Measurements from ENCODE around the gene LCA5.

The LCA5 gene

DNA sequence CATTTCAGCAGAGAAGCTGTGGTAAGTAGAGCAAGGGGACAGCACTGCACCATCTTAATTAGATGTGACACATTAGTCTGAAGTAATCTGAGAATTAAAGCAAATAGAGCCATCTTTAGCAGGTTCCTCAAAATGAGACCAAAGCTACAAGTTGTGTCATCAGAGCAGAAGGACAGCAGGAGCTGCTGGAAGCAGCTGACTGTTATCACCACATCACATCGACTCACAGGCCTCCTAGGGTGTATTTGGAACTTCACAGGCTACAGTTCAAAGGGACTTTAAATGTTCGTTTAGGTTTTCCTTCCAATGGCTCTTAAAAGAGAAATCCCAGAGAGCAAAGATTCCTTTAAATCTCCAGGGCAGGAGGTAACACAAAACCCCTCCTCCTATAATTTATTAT, 69.5 kb downstream of the LCA5 start (continued):
- no peak for TF ChIP-seq ZBTB48 (tag by site-specific recombination; IDR thresholded peaks at IDR 0.05)
- no peak for TF ChIP-seq SP3 (tag by site-specific recombination; IDR thresholded peaks at IDR 0.05)
- no peak for TF ChIP-seq GLI4 (tag by site-specific recombination; IDR thresholded peaks at IDR 0.05)
- 0 out of 2 replicates have a peak, but pooled peaks have one; percentile 43 for TF ChIP-seq TCF7L2 (IDR thresholded peaks at IDR 0.05; ENCODE audit: borderline replicate concordance, low read depth, low read length)
- TF ChIP-seq ZNF670 (tag by site-specific recombination; IDR thresholded peaks at IDR 0.05; ENCODE audit: low read depth) = no peak
- no peak for TF ChIP-seq ZSCAN23 (tag by site-specific recombination; IDR thresholded peaks at IDR 0.05)
- TF ChIP-seq ZNF37A (tag by site-specific recombination; IDR thresholded peaks at IDR 0.05) = no peak
- TF ChIP-seq ZNF266 (tag by site-specific recombination; IDR thresholded peaks at IDR 0.05; ENCODE audit: low read depth) = no peak
- no peak for TF ChIP-seq ZFHX2 (tag by site-specific recombination; conservative IDR thresholded peaks at IDR 0.05)
- TF ChIP-seq, protein P1, sequence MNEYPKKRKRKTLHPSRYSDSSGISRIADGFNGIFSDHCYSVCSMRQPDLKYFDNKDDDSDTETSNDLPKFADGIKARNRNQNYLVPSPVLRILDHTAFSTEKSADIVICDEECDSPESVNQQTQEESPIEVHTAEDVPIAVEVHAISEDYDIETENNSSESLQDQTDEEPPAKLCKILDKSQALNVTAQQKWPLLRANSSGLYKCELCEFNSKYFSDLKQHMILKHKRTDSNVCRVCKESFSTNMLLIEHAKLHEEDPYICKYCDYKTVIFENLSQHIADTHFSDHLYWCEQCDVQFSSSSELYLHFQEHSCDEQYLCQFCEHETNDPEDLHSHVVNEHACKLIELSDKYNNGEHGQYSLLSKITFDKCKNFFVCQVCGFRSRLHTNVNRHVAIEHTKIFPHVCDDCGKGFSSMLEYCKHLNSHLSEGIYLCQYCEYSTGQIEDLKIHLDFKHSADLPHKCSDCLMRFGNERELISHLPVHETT (tag by site-specific recombination; IDR thresholded peaks at IDR 0.05) = no peak
- TF ChIP-seq BCL11A (tag by site-specific recombination; IDR thresholded peaks at IDR 0.05; ENCODE audit: low read depth) = no peak
- no peak for TF ChIP-seq ZNF777 (tag by site-specific recombination; IDR thresholded peaks at IDR 0.05; ENCODE audit: borderline replicate concordance)
- TF ChIP-seq OSR2 (tag by site-specific recombination; IDR thresholded peaks at IDR 0.05) = 0 out of 2 replicates have a peak, but pooled peaks have one; percentile 33
- TF ChIP-seq GLIS1 (tag by site-specific recombination; IDR thresholded peaks at IDR 0.05) = peak; percentile 39

DNA sequence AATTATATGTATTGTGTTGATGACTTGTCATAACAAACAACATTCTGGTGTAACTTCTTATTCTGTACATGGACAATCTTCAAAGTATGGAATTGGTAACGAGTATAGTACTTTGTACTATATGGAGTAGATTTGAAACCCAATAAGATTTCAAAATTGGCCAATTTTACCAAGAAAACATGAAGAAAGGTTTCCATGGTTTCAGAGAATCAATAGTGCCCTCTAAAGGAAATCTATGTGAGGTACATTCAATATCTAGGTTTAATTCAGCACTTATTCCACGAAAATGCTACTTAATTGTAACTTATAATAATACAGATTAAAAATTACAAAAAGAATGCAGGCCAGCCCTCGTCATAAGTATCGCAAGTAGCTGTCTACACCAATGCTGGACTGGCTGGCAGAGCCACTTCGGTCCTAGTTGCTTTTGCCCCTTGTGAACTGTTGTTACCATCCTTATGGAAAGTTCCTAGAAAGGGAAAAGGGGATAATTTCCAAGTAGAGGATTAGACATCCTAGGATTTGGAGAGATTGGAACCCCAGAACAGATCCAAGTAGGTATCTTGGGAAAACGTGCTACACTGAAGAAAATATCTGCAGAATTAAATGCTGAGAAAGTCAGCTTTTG, 70.9 kb downstream of the LCA5 start:
- Histone ChIP-seq H3K4me1 (ENCODE audit: control insufficient read depth, insufficient read depth, low read length) (peaks cover 3% of the 10 kb centered on the region), H3K9me3 (ENCODE audit: control insufficient read depth, insufficient read depth, low read depth, low read length) (no peaks in the 10 kb centered on the region), H3K4me3 (ENCODE audit: low read depth, low read length) (no peak overlapping the region), H3K27ac (ENCODE audit: extremely low read depth, low read depth, low read length) (no peak overlapping the region), H3K36me3 (ENCODE audit: control insufficient read depth in 2 of 2, insufficient read depth in 1 of 2, low read length in 2 of 2) (no peaks in the 10 kb centered on the region)
- TF ChIP-seq, protein P2, sequence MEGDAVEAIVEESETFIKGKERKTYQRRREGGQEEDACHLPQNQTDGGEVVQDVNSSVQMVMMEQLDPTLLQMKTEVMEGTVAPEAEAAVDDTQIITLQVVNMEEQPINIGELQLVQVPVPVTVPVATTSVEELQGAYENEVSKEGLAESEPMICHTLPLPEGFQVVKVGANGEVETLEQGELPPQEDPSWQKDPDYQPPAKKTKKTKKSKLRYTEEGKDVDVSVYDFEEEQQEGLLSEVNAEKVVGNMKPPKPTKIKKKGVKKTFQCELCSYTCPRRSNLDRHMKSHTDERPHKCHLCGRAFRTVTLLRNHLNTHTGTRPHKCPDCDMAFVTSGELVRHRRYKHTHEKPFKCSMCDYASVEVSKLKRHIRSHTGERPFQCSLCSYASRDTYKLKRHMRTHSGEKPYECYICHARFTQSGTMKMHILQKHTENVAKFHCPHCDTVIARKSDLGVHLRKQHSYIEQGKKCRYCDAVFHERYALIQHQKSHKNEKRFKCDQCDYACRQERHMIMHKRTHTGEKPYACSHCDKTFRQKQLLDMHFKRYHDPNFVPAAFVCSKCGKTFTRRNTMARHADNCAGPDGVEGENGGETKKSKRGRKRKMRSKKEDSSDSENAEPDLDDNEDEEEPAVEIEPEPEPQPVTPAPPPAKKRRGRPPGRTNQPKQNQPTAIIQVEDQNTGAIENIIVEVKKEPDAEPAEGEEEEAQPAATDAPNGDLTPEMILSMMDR (tag by site-specific recombination; IDR thresholded peaks at IDR 0.05) = peak; percentile 26; the same call in 1 of the 2 replicates
- TF ChIP-seq, protein P3, sequence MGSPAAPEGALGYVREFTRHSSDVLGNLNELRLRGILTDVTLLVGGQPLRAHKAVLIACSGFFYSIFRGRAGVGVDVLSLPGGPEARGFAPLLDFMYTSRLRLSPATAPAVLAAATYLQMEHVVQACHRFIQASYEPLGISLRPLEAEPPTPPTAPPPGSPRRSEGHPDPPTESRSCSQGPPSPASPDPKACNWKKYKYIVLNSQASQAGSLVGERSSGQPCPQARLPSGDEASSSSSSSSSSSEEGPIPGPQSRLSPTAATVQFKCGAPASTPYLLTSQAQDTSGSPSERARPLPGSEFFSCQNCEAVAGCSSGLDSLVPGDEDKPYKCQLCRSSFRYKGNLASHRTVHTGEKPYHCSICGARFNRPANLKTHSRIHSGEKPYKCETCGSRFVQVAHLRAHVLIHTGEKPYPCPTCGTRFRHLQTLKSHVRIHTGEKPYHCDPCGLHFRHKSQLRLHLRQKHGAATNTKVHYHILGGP (tag by site-specific recombination; IDR thresholded peaks at IDR 0.05) = 0 out of 2 replicates have a peak, but pooled peaks have one; percentile 43
- TF ChIP-seq ZNF660 (tag by site-specific recombination; IDR thresholded peaks at IDR 0.05) (0 out of 2 replicates have a peak, but pooled peaks have one; percentile 15), ZNF654 (tag by site-specific recombination; IDR thresholded peaks at IDR 0.05; ENCODE audit: low read depth) (peak; percentile 65), ZNF239 (tag by site-specific recombination; IDR thresholded peaks at IDR 0.05) (no peak), ZNF623 (tag by site-specific recombination; IDR thresholded peaks at IDR 0.05) (no peak), ZNF664 (tag by site-specific recombination; IDR thresholded peaks at IDR 0.05) (0 out of 2 replicates have a peak, but pooled peaks have one; percentile 18)
- TF ChIP-seq, protein P4, sequence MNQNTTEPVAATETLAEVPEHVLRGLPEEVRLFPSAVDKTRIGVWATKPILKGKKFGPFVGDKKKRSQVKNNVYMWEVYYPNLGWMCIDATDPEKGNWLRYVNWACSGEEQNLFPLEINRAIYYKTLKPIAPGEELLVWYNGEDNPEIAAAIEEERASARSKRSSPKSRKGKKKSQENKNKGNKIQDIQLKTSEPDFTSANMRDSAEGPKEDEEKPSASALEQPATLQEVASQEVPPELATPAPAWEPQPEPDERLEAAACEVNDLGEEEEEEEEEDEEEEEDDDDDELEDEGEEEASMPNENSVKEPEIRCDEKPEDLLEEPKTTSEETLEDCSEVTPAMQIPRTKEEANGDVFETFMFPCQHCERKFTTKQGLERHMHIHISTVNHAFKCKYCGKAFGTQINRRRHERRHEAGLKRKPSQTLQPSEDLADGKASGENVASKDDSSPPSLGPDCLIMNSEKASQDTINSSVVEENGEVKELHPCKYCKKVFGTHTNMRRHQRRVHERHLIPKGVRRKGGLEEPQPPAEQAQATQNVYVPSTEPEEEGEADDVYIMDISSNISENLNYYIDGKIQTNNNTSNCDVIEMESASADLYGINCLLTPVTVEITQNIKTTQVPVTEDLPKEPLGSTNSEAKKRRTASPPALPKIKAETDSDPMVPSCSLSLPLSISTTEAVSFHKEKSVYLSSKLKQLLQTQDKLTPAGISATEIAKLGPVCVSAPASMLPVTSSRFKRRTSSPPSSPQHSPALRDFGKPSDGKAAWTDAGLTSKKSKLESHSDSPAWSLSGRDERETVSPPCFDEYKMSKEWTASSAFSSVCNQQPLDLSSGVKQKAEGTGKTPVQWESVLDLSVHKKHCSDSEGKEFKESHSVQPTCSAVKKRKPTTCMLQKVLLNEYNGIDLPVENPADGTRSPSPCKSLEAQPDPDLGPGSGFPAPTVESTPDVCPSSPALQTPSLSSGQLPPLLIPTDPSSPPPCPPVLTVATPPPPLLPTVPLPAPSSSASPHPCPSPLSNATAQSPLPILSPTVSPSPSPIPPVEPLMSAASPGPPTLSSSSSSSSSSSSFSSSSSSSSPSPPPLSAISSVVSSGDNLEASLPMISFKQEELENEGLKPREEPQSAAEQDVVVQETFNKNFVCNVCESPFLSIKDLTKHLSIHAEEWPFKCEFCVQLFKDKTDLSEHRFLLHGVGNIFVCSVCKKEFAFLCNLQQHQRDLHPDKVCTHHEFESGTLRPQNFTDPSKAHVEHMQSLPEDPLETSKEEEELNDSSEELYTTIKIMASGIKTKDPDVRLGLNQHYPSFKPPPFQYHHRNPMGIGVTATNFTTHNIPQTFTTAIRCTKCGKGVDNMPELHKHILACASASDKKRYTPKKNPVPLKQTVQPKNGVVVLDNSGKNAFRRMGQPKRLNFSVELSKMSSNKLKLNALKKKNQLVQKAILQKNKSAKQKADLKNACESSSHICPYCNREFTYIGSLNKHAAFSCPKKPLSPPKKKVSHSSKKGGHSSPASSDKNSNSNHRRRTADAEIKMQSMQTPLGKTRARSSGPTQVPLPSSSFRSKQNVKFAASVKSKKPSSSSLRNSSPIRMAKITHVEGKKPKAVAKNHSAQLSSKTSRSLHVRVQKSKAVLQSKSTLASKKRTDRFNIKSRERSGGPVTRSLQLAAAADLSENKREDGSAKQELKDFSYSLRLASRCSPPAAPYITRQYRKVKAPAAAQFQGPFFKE (tag by site-specific recombination; IDR thresholded peaks at IDR 0.05; ENCODE audit: borderline replicate concordance) = no peak
- CTCF ChIA-PET = interaction anchor here (0.6 to 2.6 kb wide), 20 partner anchors 9 to 947 kb away, joined by 3 to 11 read pairs (median 3); partner anchors contain the start of gene PHIP
- POLR2A ChIA-PET = no interaction called here

Data from HEK293 (cell line).